IgD-negative memory B cell (primary cell): ENCODE data around the gene EHF. TPM values are rescaled to one million over a fixed set of nuclear protein-coding genes. Genes with fewer than 3 reads are reported as not detected.

ENCODE experiments used
- H3K27ac Mint-ChIP-seq, 3 donors: one replicate each; pipeline ENCODE4 v1.8.0; 2020 to 2022; ENCODE audit warnings: mild to moderate bottlenecking in 3 of 3, mixed read lengths in 3 of 3, moderate library complexity in 1 of 3
- H3K27me3 Mint-ChIP-seq: one replicate; pipeline ENCODE4 v1.8.0; 2021; ENCODE audit warnings: mixed read lengths
- H3K36me3 Mint-ChIP-seq: one replicate; pipeline ENCODE4 v1.8.0; 2020; ENCODE audit warnings: mild to moderate bottlenecking, mixed read lengths
- H3K4me1 Mint-ChIP-seq, 3 donors: one replicate each; pipeline ENCODE4 v1.8.0; 2020 to 2022; ENCODE audit warnings: mixed read lengths in 3 of 3, mild to moderate bottlenecking in 1 of 3
- H3K4me3 Mint-ChIP-seq, 4 donors: one replicate each; pipeline ENCODE4 v1.8.0; 2020 to 2022; ENCODE audit warnings: mild to moderate bottlenecking in 4 of 4, mixed read lengths in 4 of 4, moderate library complexity in 3 of 4
- H3K9me3 Mint-ChIP-seq, 3 donors: one replicate each; pipeline ENCODE4 v1.8.0; 2020 to 2021; ENCODE audit warnings: mixed read lengths in 3 of 3, mild to moderate bottlenecking in 1 of 3
- polyA plus RNA-seq: library from polyadenylated mRNA; unstranded; fragments of 300-500 nt; fragmentation: Illumina TruSeq; gene quantifications from one replicate; pipeline ENCODE4 v1.2.3, GENCODE V29; 2021

Gene EHF
- polyA plus RNA-seq, 1 donor from 2014 or later, result not detected

DNA sequence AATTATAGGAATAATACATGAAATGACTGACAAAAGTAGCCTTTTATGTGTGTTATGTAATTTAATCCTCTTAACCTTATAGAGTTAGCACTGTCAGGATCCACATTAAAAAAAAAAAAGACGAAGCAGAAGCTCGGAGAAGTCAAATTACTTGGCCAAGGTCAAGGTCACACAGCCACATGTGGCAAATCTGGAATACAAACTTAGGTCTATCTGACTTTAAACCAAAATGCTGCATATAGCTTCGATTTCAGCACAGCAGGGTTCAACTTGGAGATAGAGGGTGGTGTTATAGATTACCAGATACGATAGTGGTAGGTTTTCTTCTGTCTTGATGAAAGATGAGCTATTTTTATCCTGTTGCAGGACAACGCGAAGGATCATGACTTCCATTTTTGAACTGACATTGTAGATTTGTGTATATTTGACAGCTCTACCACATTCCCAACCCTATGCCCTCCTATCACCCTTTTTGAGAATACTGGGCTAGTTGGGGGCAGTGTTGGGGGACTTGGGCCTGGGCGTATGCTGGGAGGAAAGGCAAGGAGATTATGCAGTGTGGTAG, 11.6 kb upstream of the EHF start:
- H3K4me3 Mint-ChIP-seq, result no peak overlapping the region

DNA sequence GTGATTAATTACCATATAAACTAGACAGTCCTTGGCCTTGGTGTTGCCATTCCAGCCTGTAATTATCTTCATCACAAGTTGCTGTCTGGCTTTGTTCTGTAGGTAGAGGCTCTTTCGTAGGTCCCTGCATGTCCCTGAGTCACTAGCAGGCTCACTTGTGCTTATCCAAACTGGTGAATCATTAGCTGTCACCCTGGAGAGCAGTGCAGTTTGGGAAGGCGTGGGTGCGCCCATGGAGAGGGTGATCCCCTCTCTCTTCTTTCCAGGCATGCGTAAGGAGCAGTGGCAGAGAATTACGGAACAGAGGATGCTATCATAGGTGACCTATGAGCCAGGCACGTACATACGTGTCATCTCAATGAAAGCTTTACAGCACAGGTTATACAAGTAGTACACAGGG, 11.0 kb upstream of the EHF start:
- H3K27ac Mint-ChIP-seq, result peak overlapping the region in 1 of 3 donors; percentile 21
- H3K9me3 Mint-ChIP-seq, result peaks cover 0 to 3% (median 0%) of the 10 kb centered on the region in 3 donors
- H3K4me1 Mint-ChIP-seq, result peaks cover 12 to 18% (median 12%) of the 10 kb centered on the region in 3 donors
- H3K4me3 Mint-ChIP-seq, result no peak overlapping the region
- H3K36me3 Mint-ChIP-seq, result peaks cover 3% of the 10 kb centered on the region
- no peaks in the 10 kb centered on the region for H3K27me3 Mint-ChIP-seq

More for the DNA sequence above, 11.6 kb upstream of the EHF start:
- Mint-ChIP-seq H3K27ac (no peak overlapping the region), H3K9me3 (peaks cover 0 to 3% (median 0%) of the 10 kb centered on the region in 3 donors), H3K27me3 (no peaks in the 10 kb centered on the region), H3K4me1 (peaks cover 7 to 14% (median 11%) of the 10 kb centered on the region in 3 donors), H3K36me3 (peaks cover 3% of the 10 kb centered on the region)

DNA sequence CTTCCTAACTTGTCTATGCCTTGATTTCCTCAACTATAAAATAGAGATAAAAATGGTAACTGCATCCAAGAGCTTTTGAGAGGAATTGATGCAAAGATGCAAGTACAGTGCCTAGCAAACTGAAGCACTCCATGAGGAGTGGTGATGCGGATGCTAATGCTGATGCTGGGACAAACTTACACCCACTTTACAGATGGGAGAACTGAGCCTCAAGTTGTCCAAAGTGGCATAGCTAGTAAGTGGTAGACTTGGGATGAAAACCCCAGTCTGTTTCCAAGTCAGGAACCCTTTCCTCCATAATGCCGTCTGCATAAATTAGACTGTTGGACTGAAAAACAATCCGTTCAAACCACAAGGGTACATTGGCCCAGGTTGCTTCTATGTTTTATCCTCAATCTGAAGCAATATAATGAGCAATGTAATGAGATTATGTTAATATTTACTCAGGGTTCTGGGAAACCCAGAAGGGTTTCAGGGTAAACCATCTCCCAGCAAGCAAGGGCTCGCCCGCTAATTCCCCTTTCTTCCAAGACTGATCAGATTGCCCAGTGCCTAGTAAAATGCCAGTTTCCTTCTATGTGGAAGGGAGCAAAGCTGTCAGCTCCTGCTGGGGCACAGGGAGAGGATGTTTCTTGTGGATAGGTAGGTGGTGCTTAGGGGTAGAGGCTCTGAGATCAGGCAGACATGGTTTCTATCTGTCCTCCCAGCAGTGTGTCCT, 10.4 kb upstream of the EHF start:
- Mint-ChIP-seq H3K27ac (peak overlapping the region in 1 of 3 donors; percentile 21), H3K36me3 (peaks cover 3% of the 10 kb centered on the region), H3K9me3 (peaks cover 0 to 3% (median 0%) of the 10 kb centered on the region in 3 donors), H3K27me3 (no peaks in the 10 kb centered on the region), H3K4me1 (peaks cover 13 to 18% (median 13%) of the 10 kb centered on the region in 3 donors), H3K4me3 (no peak overlapping the region)

DNA sequence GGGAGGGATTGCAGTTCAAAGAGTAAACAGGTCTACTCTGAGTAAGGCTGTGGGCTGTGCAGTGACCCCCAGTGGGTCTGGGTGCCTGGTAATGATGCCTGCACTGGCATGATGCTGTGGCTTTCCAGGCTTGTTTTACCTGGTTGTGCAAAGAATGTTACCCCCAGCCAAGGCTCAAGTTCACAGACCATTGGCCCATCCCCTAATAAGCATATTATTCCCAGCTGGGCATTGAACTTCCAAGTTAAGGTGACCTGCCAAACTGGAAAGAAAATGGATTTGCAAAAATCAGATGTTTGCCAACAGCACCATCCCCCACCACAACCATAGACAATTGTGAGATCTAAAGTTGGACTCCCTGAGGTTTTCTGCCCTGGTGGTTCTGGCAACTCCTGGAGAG, 7.9 kb upstream of the EHF start:
- no peak overlapping the region for H3K27ac Mint-ChIP-seq
- H3K9me3 Mint-ChIP-seq, result peaks cover 0 to 3% (median 0%) of the 10 kb centered on the region in 3 donors
- H3K4me1 Mint-ChIP-seq, result peaks cover 8 to 13% (median 10%) of the 10 kb centered on the region in 3 donors
- H3K36me3 Mint-ChIP-seq, result peaks cover 2% of the 10 kb centered on the region
- H3K27me3 Mint-ChIP-seq, result no peaks in the 10 kb centered on the region
- H3K4me3 Mint-ChIP-seq, result no peak overlapping the region

DNA sequence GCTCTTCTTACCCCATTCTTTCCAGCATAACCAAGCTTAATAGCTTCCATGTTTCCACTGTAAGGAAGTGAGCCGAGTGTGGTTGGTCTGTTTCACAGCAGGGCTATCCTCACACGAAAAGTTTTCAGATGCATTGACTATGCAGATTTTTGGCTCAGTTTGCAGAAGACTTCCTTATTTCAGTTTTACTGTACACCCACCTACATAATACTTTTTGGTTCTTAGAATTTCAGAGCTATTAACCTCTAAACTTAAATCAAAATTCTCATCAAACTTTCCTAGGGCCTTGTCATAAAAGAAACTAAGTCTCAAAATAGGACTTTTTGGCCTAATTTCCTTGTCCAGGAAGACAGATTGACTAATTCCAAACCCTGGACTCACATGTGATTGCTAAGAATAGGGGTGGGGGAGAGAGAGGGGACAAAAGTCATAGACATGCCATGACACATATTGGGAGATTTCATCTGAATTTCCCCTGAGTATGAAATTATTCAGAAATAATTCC, 7.3 kb upstream of the EHF start:
- no peak overlapping the region for H3K4me3 Mint-ChIP-seq

DNA sequence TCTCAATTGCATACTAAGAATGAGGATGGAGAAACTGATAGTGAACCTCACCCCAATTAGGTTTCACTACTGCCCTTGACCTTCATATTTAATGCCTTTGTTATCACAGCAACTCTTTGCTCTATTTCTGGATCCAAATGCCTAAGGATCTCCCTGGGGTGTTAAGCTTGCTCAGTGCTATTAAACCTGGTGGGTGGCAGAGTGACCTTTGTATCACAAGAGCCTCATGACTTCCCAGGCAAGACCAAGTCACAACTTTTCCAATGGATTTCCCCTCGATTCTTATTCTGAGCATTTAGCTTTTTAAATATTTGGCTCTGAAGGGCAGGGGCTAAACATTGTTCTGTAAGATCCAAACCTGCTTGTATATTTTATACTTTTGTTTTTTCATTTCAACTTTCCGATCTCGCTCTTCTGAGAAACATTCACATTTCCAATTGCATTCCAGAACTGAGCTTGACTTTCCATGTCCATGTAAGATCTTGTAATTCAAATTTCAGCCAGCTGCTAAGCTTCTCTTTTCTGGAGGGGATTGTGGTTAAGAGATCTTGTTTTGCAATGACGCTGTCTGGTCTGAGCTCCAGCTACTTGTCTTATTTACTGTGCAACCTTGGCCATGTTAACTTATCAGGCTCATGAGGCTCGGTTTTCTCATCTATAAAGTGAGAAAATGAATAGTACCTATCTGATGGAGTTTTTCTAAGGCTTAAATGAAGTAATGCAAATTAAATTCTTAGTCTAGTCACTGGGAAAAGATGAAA, 6.4 kb upstream of the EHF start:
- Mint-ChIP-seq H3K36me3 (no peaks in the 10 kb centered on the region), H3K27ac (no peak overlapping the region), H3K4me3 (no peak overlapping the region), H3K4me1 (peaks cover 8 to 13% (median 10%) of the 10 kb centered on the region in 3 donors), H3K27me3 (no peaks in the 10 kb centered on the region), H3K9me3 (peaks cover 0 to 3% (median 0%) of the 10 kb centered on the region in 3 donors)

More for the DNA sequence above, 7.3 kb upstream of the EHF start:
- H3K27me3 Mint-ChIP-seq, result no peaks in the 10 kb centered on the region
- H3K9me3 Mint-ChIP-seq, result peaks cover 0 to 3% (median 0%) of the 10 kb centered on the region in 3 donors
- no peaks in the 10 kb centered on the region for H3K36me3 Mint-ChIP-seq
- H3K27ac Mint-ChIP-seq, result no peak overlapping the region
- peaks cover 8 to 13% (median 10%) of the 10 kb centered on the region in 3 donors for H3K4me1 Mint-ChIP-seq

DNA sequence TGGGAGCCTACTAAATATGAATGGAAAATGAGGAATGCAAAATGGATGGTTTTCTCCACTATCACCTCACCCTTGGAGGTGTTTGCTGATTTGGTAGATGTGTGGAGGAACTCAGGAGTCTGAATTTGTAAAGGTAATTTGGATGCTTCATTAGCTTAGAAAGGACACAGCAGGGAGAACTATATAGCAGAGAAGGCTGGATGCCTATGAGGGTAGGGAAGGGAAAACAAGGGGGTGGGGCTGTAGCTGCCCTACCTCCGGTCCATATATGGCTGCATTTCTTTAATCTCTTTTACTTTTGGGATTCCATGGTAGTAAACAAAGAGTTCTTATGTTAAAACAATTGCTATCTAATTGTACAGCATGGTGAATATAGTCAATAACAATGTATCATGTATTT, 4.8 kb upstream of the EHF start:
- Mint-ChIP-seq H3K27me3 (no peaks in the 10 kb centered on the region), H3K36me3 (peaks cover 2% of the 10 kb centered on the region), H3K27ac (no peak overlapping the region), H3K4me3 (no peak overlapping the region), H3K9me3 (peaks cover 0 to 3% (median 0%) of the 10 kb centered on the region in 3 donors), H3K4me1 (peaks cover 9 to 13% (median 10%) of the 10 kb centered on the region in 3 donors)

DNA sequence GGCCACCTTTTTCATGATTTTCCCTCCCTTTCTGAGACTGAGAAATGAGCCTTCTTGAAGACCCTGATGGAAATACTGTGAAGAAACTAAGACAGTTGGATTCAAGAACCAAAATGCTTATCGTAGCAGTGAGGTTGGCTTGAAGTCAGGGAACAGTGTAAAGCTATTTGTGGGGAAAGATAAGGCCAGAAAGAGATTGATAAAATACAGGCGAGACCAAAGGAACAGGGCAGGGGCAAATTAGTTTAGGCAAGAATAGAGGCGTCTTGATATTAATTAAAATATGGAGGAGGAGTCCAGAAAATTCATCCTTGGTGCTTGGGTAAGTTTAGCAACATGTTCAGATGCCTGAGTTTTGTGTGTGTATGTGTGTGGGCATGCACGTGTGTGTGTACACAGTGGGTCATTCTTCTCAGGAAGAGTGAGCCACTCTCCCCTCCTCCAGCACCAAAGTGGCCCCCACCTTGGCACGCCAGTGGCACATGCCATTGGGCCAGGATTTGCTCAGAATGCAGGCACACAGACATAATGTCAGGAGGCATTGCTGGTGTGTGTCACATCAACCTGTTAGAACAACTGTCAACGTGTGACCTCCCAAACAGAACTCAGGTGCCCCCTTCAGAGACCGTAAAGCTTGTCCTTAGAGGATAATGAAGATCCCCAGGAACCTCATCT, 3.9 kb upstream of the EHF start:
- Mint-ChIP-seq H3K4me1 (peaks cover 9 to 13% (median 10%) of the 10 kb centered on the region in 3 donors), H3K27me3 (no peaks in the 10 kb centered on the region), H3K27ac (no peak overlapping the region), H3K9me3 (no peaks in the 10 kb centered on the region), H3K4me3 (no peak overlapping the region), H3K36me3 (peaks cover 2% of the 10 kb centered on the region)

DNA sequence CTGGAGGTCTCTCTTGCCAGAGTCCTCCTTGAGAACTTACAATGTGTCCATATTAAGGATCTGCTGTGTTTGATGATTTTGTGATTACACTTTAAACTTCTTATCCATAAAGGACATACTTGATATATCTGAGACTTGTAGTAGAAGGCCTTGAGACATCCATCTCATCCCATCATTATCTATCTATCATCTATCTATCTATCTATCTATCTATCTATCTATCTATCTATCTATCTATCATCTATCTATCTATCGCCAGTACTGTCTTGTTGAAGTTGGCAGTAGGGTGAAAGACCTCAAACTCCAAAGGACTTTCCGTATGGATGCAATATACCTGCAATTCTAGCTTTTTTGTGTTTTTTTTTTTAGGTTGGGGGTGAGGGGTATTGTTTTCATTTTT, 2.5 kb upstream of the EHF start:
- H3K27me3 Mint-ChIP-seq, result peaks cover 5% of the 10 kb centered on the region
- H3K9me3 Mint-ChIP-seq, result peaks cover 0 to 4% (median 0%) of the 10 kb centered on the region in 3 donors
- H3K4me1 Mint-ChIP-seq, result peaks cover 6 to 12% (median 8%) of the 10 kb centered on the region in 3 donors
- H3K36me3 Mint-ChIP-seq, result peaks cover 2% of the 10 kb centered on the region
- H3K4me3 Mint-ChIP-seq, result no peak overlapping the region
- no peak overlapping the region for H3K27ac Mint-ChIP-seq

DNA sequence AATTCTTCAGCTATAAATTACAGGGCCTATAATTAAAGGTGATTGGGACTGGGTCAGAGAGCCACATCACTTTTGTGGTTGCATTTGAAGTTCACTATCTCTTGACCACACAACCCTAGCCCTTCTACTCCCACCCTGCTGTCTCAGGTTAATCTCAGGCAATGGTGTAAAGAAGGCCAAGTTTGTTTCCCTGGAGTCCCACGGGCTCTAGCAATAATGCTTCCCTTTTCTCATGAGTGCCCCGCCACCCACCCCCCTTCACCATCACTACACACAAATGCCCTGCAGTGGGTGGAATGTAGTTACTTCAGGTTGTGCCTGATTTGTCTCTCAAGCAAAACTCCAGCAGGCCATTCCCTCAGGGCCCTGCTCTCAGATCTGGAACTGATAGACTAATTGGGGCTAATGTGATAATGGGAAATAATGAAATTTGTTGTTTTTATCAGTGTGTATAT, 1.8 kb upstream of the EHF start:
- Mint-ChIP-seq H3K27ac (peak overlapping the region in 1 of 3 donors; percentile 87), H3K4me3 (no peak overlapping the region), H3K4me1 (peaks cover 6 to 15% (median 8%) of the 10 kb centered on the region in 3 donors), H3K9me3 (peaks cover 0 to 4% (median 0%) of the 10 kb centered on the region in 3 donors), H3K27me3 (peaks cover 9% of the 10 kb centered on the region), H3K36me3 (peaks cover 2% of the 10 kb centered on the region)

DNA sequence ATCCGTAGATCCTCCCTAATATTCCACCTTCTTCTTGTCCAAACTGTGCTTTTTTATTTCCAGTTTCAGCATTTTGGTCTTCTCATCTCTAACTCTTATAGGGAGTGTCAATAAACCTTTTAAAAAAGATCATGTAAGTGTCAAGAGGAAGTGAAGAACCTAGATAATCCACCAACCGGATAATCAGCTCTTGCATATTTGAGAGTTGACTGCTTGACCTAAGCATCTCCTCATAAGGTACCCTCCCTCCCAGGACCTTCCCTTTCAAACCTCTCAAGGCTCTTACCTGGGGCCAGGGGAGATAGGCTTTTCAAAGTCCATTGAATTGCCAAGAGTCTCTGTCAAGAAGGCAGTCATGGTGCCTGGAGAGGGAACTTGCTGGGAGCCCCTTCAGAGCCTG, 691 bp upstream of the EHF start:
- Mint-ChIP-seq H3K9me3 (peaks cover 0 to 4% (median 0%) of the 10 kb centered on the region in 3 donors), H3K27me3 (peaks cover 10% of the 10 kb centered on the region), H3K36me3 (peaks cover 2% of the 10 kb centered on the region), H3K4me1 (peaks cover 4 to 10% (median 6%) of the 10 kb centered on the region in 3 donors), H3K4me3 (no peak overlapping the region), H3K27ac (no peak overlapping the region)

DNA sequence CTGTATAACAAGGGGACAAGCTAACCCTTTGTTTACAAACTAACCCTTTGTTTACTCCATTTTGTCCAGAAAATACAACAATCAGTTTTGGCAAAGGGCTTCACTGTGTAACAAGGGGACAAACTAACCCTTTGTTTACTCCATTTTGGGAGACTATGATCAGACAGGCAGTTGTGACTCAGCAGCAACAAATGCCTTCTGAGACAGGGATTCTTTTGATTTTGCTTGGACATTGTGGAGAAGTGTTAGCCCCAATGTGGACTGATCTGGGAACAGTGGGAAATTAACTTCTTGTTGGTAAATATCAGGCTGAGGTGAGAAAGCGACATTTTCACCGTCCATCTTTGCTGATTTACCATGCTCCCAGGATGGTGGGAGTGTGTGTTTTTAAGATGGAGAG, 983 bp downstream of the EHF start:
- peaks cover 4 to 10% (median 6%) of the 10 kb centered on the region in 3 donors for H3K4me1 Mint-ChIP-seq
- peaks cover 2% of the 10 kb centered on the region for H3K36me3 Mint-ChIP-seq
- peaks cover 0 to 5% (median 0%) of the 10 kb centered on the region in 3 donors for H3K9me3 Mint-ChIP-seq
- peak overlapping the region in 1 of 3 donors; percentile 30 for H3K27ac Mint-ChIP-seq
- peak overlapping the region in 1 of 4 donors; percentile 28 for H3K4me3 Mint-ChIP-seq
- H3K27me3 Mint-ChIP-seq, result peaks cover 10% of the 10 kb centered on the region

DNA sequence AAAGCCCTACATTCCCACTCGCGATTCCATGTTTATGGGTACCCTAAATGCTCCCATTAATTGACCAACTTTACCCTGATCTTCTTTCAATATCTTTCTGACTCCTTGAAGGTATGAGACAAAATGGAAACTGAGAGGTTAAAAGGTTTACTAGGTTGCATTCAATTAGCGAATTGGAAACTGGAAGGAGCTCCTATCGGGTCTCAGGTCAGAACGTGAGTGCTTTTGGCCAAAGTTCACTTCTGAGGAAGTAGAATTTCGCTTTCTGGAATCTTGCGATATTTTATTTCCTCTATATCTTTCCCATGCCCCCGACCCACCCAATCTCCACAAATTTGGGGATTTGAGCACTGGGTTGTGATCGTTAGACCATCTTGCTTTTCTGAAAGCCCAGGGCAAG, 2.6 kb downstream of the EHF start:
- Mint-ChIP-seq H3K9me3 (peaks cover 0 to 5% (median 0%) of the 10 kb centered on the region in 3 donors), H3K4me3 (peak overlapping the region in 2 of 4 donors; percentile 20 to 91), H3K27ac (no peak overlapping the region), H3K27me3 (peaks cover 12% of the 10 kb centered on the region), H3K36me3 (peaks cover 2% of the 10 kb centered on the region), H3K4me1 (peaks cover 4 to 10% (median 6%) of the 10 kb centered on the region in 3 donors)

DNA sequence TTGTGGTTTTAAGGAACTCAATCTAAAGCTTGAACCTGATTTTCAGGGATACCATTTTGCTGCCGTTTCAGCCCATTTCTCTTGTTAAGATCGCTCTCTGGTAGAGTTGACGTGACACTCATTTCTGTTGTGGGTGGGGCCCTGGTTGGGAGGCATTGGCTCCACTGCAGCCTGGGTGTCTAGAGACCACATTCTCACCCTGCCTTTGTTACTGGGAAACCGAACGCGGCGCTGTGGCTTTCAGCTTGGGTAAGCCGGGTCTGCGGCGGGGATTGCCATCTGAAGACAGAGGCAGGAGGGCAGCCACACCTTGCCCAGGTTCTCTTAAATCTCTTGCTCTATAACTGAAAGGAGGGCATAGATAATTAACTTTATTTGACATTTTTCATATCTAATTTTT, 3.2 kb downstream of the EHF start:
- peaks cover 12% of the 10 kb centered on the region for H3K27me3 Mint-ChIP-seq
- peaks cover 4 to 10% (median 6%) of the 10 kb centered on the region in 3 donors for H3K4me1 Mint-ChIP-seq
- peak overlapping the region in 3 of 4 donors; percentile 66 to 94 (median 91) for H3K4me3 Mint-ChIP-seq
- H3K27ac Mint-ChIP-seq, result no peak overlapping the region
- peaks cover 2% of the 10 kb centered on the region for H3K36me3 Mint-ChIP-seq
- H3K9me3 Mint-ChIP-seq, result peaks cover 0 to 5% (median 0%) of the 10 kb centered on the region in 3 donors
